GM21717 (cell line): ENCODE data around the gene LIPA.
"Not testable (repeated sequence)": the region's sequence is repeated elsewhere in the genome, so short reads cannot be mapped to it uniquely, and the experiment has no call there.

Experiments used
- ATAC-seq: cut with Tn5 transposase; IDR thresholded peaks from one replicate; pipeline ENCODE4 v1.9.1; 2021; ENCODE audit warnings: mild to moderate bottlenecking, moderate library complexity; ENCODE audit not compliant: unreplicated experiment

The LIPA gene

DNA sequence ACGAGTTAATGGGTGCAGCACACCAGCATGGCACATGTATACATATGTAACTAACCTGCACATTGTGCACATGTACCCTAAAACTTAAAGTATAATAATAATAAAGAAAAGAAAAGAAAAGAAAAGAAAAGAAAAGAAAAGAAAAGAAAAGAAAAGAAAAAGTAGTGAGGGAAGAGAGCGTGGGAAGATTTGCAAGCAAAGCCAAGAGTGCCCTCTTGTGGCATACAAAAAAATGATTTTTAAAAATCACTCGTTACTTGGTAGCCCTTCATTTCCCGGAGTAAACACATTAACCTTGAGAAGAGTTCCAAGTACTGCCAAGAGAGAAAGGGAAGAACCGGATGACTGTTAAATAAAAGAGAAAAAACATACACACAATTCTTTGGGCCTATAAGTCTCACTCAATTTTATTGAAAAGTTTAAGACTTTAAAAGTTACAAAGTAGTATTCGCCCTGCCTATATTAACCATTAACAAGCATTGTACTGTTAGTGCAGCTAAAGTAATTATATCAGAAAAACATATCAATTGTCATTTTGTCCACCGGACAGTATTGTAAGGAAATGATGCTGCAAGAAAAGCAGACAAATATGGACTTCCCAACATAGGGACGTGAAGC is 38.3 kb downstream of the LIPA start:
- ATAC-seq, result no peak

DNA sequence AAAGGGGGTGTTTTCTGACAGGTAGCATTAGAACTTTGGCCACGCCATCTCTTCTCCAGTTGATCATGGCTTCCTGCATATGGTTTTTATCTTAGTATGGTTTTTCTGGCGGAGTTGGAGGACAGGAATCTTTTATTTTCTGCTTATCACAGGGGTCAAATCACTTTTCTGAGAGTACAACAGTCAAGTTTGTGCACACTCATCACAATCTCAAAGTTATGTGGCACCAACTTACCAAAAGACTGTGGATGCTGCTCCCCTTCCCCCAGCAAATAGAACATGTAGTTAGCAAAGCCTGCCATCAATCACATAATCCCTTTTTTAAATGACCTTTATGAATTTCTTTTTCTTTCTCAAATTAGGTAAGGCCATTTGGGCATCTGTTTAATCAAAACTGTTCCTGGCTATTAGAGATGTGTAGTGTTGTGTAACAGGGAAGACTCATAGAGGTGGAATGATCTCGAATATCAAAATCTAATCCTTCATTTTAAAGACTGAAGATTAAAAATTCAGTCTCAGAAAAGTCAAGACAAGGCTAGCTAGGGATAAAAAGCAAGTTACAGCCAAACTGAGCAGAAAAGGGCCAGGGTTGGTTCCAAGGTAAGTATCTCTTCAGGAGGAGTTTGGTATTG is 40.7 kb downstream of the LIPA start:
- no peak for ATAC-seq

DNA sequence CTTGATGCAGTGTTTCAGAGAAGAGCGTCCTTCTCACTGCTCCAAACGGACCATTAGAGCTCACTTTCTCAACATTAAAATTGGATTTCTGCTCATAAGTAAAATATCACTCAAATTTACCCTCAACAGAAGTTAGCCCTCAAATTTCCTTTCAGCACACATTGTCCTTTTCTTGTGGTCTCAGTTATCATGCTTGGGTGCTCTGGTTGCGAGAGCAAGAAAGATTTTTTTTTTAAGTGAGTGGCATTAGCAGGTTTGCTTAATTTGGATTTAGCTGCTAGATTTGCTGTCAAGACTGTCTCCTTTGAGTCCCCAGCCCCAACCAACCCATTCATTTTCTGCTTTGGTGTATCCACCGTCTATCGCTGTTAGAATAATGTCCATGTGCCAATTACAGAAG is 41.9 kb downstream of the LIPA start:
- ATAC-seq, result no peak

DNA sequence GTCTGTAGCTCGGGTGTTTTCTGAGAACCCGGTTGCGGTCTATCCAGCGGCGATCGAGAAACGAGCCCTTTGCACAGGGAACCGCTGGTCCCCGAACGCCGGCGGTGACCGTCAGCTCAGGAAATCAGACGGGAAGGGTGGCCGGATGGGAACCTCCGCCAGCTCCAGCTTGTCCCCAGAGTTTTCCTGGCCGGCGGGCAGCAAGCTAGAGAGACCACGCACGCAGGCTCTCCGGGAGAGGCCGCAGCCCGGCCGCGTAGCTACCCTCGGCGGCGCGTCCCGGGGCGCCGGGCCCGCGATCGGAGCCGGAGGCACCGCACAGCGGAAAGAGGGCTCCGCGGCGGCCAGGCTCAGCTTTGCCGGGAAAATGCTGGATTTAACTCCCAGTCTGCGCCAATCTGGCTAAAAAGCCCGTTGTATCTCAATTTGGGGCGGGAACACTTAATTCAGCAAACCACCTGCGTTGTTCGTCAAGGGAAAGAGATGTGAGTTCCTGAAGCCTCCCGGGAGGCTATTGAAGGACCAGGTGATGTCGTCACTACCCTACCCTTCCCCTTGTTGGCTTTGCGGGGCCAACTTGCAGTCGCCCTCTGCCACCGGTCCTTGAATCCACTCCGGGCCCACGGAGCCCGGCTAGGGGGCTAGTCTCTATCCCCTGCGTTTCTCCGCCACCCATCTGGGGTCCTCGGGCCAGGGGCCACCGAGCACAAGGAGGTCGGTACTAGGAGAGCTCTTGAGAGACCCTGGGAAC is 43.6 kb downstream of the LIPA start:
- ATAC-seq, result no peak

DNA sequence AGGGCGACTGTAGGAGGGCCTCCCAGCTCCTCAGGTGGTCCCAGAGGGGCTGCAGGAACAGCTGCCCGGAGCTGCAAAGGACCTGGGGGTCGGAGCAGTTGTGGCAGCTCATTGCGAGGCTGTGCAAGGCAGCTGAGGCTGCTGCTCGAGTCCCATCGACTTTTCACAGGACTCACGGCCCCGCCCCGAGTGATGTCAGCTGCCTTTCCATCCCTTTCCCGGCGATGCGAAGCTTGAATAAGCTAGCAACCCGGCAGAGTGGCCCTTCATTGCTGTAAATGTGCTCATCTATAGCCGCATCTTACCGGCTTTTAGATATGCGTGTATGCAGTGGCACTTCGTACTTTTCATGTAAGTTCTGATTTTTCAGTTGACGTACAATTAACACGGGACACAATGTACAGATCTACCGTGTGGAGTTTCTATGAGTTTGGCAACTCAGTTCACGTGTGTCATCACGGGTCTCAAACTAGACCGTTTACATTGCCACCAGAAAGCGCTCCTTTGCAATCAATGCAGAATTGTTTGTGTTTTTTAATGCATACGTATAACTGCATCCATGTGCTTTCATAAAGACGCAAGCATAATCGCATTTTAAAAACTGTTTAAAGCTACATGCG is 44.3 kb downstream of the LIPA start, which contains the start of gene CH25H:
TSS of gene CH25H (minus strand) at position 137 of the 620 bp plus-strand sequence. CDS start at position 112, 25 bp downstream.
- ATAC-seq, result no peak

DNA sequence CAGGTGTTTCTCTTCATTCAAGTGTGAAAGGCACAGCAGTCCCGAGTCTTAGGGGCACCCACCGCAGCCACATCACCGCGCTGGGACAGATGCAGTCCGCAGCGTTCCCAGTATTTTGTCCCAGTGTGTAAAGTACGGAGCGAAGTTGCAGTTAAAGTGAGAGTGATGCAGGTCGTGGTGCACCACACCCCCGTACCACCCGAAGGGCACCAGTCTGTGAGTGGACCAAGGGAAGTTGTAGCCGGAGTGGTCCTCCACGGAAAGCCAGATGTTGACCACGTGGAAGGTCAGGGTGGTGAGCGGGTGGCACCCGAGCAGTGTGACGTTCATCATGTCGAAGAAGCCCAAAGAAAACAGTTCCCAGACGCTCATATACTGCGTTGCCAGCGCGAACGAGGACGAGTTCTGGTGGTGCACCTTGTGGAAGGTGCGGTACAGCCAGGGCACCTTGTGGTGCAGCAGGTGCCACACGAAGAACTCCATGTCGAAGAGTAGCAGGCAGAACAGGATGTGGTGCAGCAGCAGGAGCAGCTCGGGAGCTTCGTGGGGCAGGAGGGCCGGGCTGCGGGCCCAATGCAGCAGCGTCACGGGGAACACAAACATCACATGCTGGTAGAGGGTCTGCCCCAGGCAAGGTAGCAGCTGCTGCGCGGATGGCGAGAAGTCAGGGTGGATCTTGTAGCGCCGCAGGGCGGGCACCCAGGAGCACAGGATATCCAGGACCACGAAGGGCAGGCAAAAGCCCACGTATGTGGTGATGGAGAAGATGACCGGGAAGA is 45.0 kb downstream of the LIPA start:
- no peak for ATAC-seq

DNA sequence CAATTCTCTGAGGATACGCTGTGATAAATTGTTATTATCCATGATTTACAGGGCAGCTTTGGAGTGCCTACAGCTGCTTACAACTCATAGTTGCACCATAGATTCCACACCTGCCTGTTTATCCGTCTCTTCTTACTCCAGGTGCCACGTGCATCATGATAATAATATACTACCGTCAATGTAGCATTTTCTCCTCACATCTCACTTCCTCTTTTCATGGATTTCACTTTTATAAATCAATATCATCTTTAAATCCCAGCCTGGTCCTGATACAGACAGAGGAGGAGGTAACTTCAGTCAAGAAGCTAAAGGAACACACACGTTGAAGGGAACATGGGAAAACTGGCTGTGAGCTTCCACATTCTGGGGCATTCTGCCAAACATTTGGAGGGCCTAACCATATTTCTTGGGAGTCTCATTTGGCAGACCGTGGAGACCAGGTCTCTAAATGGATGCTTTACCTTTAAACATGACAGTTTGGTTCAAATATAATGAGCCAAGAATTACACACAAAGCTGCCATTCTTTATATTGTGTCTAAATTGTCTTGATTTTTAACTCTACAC is 46.9 kb downstream of the LIPA start:
- ATAC-seq, result no peak

DNA sequence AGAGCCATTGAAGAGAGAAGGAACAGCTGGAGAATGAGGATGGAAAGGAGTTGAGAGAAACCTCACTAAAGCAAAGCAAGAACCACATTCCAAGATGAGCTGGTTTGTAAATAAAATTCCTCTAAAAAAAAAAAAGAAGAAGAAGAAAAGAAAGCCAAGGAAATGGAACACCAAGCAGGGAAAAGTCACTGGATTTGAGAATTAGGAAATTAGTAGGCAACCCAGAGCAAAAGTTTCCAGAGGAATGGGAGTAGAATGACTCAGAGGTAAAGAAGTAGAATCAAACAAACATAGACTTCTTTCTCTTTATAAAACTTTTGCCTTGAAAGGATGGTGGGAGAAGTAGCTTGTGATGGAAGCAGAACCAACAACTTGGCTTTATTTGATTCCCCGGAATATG is 48.3 kb downstream of the LIPA start:
- no peak for ATAC-seq

DNA sequence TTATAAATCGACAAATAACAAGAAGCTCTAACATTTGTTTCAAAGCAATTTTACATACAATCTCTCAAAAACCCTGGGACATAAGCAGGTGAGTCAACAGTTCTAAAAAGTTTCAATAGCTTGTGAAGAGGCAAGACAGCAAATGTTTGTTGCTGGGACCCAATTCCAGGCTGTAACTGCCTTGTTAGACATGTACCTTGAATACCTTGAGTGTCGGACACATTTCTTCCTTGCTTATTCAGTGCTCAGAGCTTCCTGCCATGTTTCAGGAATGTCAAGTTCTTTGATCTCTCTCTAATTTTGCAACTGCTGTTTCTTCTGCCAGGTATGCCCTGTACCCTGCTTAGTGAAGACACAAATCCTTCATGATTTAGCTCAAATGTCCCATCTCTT is 49.5 kb downstream of the LIPA start:
- no peak for ATAC-seq

DNA sequence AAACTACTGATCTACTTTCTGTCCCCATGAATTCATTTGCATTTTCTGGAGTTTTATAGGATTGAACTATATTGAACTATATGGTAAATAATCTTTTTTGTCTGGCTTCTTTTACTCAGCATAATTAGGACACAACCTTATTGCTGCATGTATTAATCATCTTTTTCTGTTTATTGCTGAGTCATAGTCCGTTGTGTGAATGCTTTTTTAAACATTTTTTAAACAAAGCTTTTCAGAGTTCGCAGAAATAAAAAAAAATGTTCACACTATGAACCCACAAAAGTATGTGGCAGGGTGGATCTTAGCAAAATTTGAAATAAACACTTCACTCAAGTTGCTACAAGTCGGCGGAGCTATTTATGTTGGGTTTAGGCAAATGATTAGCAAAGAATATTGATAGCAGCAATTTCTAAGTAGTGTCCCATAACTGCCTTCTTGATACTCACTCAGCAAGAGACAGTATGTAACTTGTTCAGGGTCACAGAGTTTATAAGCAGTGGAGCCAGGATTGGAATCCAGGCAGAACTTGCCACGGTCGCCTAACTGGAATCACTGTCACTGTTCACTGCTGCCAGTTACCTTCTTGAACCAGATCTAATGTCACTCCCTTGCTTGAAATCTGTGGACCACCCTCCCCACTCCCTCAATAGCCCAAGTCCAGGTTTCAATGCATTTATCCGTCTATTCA is 50.1 kb downstream of the LIPA start:
- ATAC-seq, result no peak

DNA sequence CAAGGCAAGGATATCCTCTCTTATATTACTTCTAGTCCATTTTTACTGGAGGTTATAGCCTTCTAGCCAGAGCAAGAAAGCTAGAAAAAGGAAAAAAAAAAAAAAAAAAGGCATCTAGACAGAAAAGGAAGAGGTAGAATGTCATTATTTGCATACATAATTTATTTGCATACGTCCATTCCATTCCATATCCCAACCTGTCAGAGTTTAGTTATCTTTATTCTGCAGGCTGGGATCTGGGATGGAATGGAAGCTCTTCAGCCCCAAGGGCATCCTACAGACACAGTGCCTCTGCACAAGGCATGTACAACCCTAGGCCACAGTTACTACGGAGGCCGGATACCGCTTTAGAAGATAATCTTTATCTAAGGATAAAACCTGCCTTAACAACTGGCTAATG is 54.1 kb downstream of the LIPA start:
- no peak for ATAC-seq

DNA sequence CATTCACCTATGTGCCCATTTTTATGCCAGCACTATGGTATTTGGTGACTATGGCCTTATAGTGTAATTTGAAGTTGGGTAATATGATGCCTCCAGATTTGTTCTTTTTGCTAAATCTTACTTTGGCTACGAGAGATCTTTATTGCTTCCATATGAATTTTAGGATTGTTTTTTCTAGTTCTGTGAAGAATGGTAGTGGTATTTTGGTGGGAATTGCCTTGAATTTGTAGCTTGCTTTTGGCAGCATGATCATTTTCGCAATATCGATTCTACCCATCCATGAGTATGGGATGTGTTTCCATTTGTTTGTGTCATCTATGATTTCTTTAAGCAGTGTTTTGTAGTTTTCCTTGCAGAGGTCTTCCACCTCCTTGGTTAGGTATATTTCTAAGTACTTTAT is 60.3 kb downstream of the LIPA start:
- ATAC-seq, result not testable (repeated sequence)

DNA sequence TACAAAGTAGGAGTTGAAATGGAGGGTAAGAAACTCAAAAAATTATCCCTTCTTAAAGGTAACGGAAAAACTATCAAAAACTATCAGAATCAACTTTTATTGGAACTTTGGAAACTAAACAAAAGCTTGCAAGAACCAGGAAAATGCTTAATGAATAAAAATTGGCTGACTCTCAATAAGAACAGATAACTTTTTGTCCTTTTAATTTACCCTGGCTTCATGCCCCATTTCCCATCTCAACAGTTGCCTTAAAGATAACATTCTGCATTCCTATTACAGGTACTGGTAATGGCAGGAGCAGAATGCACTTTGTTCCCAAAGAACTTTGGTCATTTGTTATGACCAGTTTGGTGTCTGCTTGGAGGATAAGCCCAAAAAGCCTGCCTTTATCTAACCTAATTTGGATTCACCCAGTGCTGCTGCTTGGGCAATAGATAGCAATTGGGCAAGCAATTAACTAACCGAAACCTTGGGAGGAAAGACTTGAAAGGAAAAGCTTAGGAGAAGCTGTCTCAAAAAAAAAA is 62.3 kb downstream of the LIPA start:
- ATAC-seq, result no peak

DNA sequence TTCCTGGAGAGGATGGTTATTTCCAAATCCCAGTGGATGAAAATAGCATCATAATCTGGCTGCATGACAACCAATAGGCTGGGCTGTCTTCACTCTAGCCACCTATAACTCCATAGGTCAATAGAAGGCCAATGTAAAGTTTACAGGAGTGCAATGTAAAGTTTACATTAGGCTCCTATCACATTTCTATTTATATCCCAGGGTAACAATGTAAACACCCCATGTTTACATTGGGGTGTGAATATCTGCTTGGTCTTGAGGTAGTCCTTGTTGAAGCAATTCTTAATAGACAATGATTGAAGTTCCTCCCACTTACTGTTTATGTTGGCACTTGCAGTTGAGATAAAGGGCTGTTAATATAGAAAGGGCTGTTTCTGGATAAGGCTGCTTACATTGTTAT is 65.9 kb downstream of the LIPA start:
- ATAC-seq, result no peak

DNA sequence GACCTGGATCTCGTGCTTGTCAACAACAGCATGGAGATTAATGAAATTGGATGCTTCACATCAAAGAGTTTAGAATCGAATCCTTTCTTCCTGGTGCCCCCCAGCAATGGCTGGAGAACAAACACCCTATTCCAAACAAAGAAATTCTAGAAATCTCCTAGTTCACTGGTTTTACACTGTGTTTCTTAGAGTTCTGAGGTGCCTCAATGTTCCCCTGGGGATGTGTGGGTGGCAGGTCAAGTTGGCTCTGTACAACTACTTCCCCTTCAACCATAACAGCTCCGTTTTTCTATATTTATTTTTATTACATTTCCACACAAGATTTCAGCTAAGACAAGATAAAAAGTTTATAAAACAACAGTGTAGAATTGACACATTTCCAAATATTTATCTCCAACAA is 66.9 kb downstream of the LIPA start:
- ATAC-seq, result no peak

DNA sequence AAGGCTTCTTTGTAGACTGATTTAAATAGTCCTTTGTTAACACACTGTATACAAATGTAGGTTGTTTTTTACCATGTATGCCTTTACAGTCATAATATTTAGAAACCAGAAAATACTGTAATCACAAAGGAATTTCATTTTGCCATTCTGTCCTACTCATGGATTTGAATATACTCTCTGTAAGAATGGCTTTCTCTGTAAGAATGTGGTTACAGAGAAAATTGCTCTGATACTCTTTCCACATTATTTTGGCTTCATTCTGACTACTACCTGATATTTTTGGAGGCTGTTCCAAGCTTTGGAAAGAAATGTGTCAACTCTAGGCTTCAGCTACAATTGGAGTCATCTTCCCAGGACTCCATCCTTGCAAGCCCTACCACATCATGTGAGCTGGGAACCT is 68.0 kb downstream of the LIPA start:
- no peak for ATAC-seq

DNA sequence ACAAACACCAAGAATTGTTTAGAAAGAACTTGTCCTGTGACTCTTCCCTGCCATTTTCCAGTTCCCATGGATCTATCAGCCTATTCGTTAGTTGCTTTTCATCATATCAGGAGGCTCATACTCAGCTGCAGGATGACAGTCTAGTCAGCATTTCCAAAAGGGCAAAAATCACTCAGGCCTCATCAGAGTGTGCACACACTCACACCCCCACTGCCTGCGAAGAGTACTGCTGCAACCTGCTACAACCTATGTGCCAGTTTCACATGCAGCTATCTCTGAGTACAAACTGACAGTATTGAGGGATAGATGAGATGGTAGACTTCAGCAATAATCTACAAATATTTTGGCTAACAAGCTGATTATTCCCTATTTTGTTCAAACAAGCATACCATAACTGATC is 68.7 kb downstream of the LIPA start:
- ATAC-seq, result no peak

DNA sequence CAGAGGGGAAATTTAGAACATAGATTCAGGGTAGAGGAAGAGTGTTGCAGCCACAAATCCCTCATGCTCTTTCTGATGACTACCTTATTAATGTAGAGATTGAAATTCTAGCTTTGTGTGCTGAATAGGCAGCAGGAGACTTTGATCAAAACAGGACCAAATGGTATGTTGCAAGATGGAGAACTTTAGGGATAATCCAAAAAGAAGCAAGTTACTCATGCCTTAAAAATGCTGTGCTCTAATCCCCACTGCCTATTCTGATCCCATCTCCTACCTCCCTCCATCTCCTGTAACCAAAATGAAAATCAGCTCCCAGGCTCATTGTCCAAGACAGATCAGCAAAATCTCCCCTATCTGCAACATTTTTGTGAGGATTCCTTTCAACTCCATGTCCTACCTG is 75.8 kb downstream of the LIPA start:
- ATAC-seq, result no peak

DNA sequence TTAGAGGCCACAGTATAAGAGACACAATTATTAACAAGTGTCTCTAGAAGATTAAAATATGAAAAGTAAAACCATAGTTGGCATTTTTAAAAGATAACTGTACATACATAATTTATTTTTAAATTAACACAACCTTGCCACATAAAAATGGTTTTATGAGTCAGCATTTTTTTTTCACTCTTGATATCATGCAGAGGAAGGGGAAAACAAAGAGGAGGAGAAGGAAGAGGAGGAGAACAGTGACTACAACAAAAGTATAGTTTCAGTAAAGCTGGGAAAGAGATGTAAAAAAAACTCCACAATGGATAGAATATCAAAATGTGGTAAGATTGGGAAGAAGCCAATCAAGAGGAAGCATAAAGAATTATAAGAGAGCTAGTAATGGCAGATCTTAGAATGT is 78.5 kb downstream of the LIPA start:
- ATAC-seq, result no peak

DNA sequence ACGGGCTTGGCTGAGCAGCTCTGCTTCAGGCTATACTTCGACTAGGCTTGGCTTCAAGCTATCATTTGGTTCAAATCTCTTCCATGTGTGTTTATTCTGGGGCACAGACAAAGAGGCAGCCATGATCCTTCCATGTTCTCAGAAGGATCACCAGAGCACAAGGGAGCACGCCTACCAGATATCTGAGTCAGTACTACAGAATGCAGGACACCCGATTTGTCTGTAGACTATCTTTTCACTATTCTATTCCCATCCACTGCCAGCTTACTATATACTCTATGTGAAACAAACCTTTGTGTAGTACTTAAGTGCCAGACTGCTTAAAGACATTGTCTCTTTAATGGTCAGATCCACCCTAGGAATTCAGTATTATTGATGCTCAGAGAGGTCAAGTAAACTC is 79.6 kb downstream of the LIPA start:
- ATAC-seq, result no peak
